Mammary epithelial cell (primary cell): ENCODE measurements around the gene MPO.

ENCODE experiments used
- EZH2 ChIP-seq: IDR thresholded peaks from 2 replicates; pipeline ENCODE4 v1.6.1; 2012; ENCODE audit warnings: low read length, inconsistent platforms, borderline replicate concordance
- TF ChIP-seq, protein P1 (sequence below), 2 donors: IDR thresholded peaks in 1 of 2; conservative IDR thresholded peaks in 1 of 2; 2 replicates each; pipeline ENCODE4 v1.5.1; 2011 to 2012; ENCODE audit warnings: inconsistent platforms in 2 of 2, low read length in 2 of 2, mild to moderate bottlenecking in 2 of 2, control low read depth in 1 of 2, low read depth in 1 of 2; ENCODE audit not compliant: insufficient read depth in 1 of 2; ENCODE audit errors: extremely low read depth in 1 of 2

DNA sequence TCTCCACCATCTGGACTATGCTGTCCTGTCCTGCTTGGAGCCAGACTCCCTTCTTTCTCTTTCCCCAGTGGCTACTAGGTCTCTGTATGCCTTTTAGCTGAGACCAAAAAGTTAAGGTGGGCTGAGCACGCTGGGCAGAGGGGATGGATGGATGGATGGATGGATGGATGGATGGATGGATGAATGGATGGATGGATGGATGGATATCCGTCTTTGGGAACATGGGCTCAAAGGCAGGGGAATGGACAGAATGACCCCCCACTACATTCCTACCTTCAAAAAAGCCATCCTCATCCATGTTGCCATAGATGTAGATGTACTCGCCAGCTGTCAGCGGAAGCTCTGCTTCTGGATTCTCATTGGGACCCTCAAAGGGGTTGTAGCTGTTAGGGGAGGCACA is 35.0 kb upstream of the MPO start:
- TF ChIP-seq, protein P1, sequence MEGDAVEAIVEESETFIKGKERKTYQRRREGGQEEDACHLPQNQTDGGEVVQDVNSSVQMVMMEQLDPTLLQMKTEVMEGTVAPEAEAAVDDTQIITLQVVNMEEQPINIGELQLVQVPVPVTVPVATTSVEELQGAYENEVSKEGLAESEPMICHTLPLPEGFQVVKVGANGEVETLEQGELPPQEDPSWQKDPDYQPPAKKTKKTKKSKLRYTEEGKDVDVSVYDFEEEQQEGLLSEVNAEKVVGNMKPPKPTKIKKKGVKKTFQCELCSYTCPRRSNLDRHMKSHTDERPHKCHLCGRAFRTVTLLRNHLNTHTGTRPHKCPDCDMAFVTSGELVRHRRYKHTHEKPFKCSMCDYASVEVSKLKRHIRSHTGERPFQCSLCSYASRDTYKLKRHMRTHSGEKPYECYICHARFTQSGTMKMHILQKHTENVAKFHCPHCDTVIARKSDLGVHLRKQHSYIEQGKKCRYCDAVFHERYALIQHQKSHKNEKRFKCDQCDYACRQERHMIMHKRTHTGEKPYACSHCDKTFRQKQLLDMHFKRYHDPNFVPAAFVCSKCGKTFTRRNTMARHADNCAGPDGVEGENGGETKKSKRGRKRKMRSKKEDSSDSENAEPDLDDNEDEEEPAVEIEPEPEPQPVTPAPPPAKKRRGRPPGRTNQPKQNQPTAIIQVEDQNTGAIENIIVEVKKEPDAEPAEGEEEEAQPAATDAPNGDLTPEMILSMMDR (conservative IDR thresholded peaks at IDR 0.05 in 1 of 2, IDR thresholded peaks at IDR 0.05 in 1 of 2; ENCODE audit: extremely low read depth in 1 of 2, insufficient read depth in 1 of 2, low read depth in 1 of 2, low read length in 2 of 2), result no peak
- no peak for TF ChIP-seq EZH2
